ENCODE results near the gene MT3. TPM values are rescaled to one million over a fixed set of nuclear protein-coding genes. Genes with fewer than 3 reads are reported as not detected.
"Not testable (repeated sequence)": the region's sequence is repeated elsewhere in the genome, so short reads cannot be mapped to it uniquely, and the experiment has no call there.

The MT3 gene
- total RNA-seq, 4 donors from 2014 or later: not detected

GRCh38 chr16:56618138-56618537 lies 28.8 kb downstream of the MT3 start:
- in situ Hi-C loops (cut with MboI; ENCODE audit: low sequenced_read_pairs in 4 of 4) (no loop called here), intact Hi-C loops (cut with DNase I; ENCODE audit: low total_unique reads) (no loop called here)
- no peaks in the 10 kb centered on the region for H3K9me3 ChIP-seq
- peaks cover 9 to 19% of the 10 kb centered on the region in 2 donors for H3K4me1 ChIP-seq
- DNase-seq (no peak), ATAC-seq (no peak)
- no peaks in the 10 kb centered on the region for H3K27me3 ChIP-seq
- TF ChIP-seq CTCF (IDR thresholded peaks at IDR 0.05 in 4 of 5, conservative IDR thresholded peaks at IDR 0.05 in 1 of 5) (no peak), POLR2A (IDR thresholded peaks at IDR 0.05) (no peak)
- H3K27ac ChIP-seq: peak overlapping the region in 1 of 4 donors; percentile 77
- H3K4me3 ChIP-seq: peak overlapping the region in 1 of 4 donors; percentile 47
- H3K36me3 ChIP-seq: no peaks in the 10 kb centered on the region

GRCh38 chr16:56620339-56620897 lies 31.1 kb downstream of the MT3 start:
- no peaks in the 10 kb centered on the region for H3K36me3 ChIP-seq
- intact Hi-C loops (cut with DNase I; ENCODE audit: low total_unique reads) (no loop called here), in situ Hi-C loops (cut with MboI; ENCODE audit: low sequenced_read_pairs in 4 of 4) (no loop called here)
- no peaks in the 10 kb centered on the region for H3K9me3 ChIP-seq
- ATAC-seq: no peak
- no peak overlapping the region for H3K27ac ChIP-seq
- H3K27me3 ChIP-seq: no peaks in the 10 kb centered on the region
- TF ChIP-seq POLR2A (IDR thresholded peaks at IDR 0.05) (no peak), CTCF (IDR thresholded peaks at IDR 0.05 in 4 of 5, conservative IDR thresholded peaks at IDR 0.05 in 1 of 5) (no peak)
- DNase-seq: no peak
- H3K4me1 ChIP-seq: peaks cover 9 to 25% of the 10 kb centered on the region in 2 donors
- no peak overlapping the region for H3K4me3 ChIP-seq

GRCh38 chr16:56621665-56622445 lies 32.5 kb downstream of the MT3 start:
- H3K27ac ChIP-seq; DNase-seq; H3K9me3 ChIP-seq; intact Hi-C loops (cut with DNase I; ENCODE audit: low total_unique reads); in situ Hi-C loops (cut with MboI; ENCODE audit: low sequenced_read_pairs in 4 of 4); H3K27me3 ChIP-seq; ATAC-seq; H3K4me3 ChIP-seq; H3K36me3 ChIP-seq: not testable (repeated sequence)
- peaks cover 19 to 34% of the 10 kb centered on the region in 2 donors for H3K4me1 ChIP-seq

GRCh38 chr16:56623184-56623583 lies 33.9 kb downstream of the MT3 start:
- DNase-seq; intact Hi-C loops (cut with DNase I; ENCODE audit: low total_unique reads); H3K4me3 ChIP-seq; H3K27me3 ChIP-seq; H3K9me3 ChIP-seq; ATAC-seq; H3K36me3 ChIP-seq; in situ Hi-C loops (cut with MboI; ENCODE audit: low sequenced_read_pairs in 4 of 4); H3K27ac ChIP-seq: not testable (repeated sequence)
- H3K4me1 ChIP-seq: peaks cover 18 to 26% of the 10 kb centered on the region in 2 donors

- no peaks in the 10 kb centered on the region for H3K36me3 ChIP-seq
- H3K27ac ChIP-seq: no peak overlapping the region
- H3K9me3 ChIP-seq: no peaks in the 10 kb centered on the region
- H3K4me3 ChIP-seq: no peak overlapping the region
- TF ChIP-seq POLR2A (IDR thresholded peaks at IDR 0.05) (no peak), CTCF (IDR thresholded peaks at IDR 0.05 in 4 of 5, conservative IDR thresholded peaks at IDR 0.05 in 1 of 5) (no peak)
- in situ Hi-C loops (cut with MboI; ENCODE audit: low sequenced_read_pairs in 4 of 4): no loop called here
- H3K4me1 ChIP-seq: peaks cover 18 to 23% of the 10 kb centered on the region in 2 donors
- H3K27me3 ChIP-seq: no peaks in the 10 kb centered on the region
- intact Hi-C loops (cut with DNase I; ENCODE audit: low total_unique reads): no loop called here
- ATAC-seq (no peak), DNase-seq (no peak)
Observed at GRCh38 chr16:56623637-56624036, 34.3 kb downstream of the MT3 start.

All from gastrocnemius medialis (tissue), 4 donors.